ENCODE results near the gene FAM181A.
A peak's percentile ranks its signal among the peaks of the same experiment; 100 is the strongest.

The FAM181A gene

GRCh38 chr14:93905623-93906022 lies 21.5 kb upstream of the FAM181A start:
- DNase-seq = no peak

GRCh38 chr14:93906341-93907329 lies 20.5 kb upstream of the FAM181A start:
- peak; percentile 81 for DNase-seq

- no peak for DNase-seq
Observed at GRCh38 chr14:93909429-93910128, 17.6 kb upstream of the FAM181A start.

GRCh38 chr14:93911975-93912615 lies 15.0 kb upstream of the FAM181A start:
- DNase-seq = no peak

GRCh38 chr14:93912782-93913181 lies 14.4 kb upstream of the FAM181A start:
- DNase-seq = no peak

- peak; percentile 24 for DNase-seq
Observed at GRCh38 chr14:93914278-93914677, 12.9 kb upstream of the FAM181A start.

- DNase-seq = no peak
Observed at GRCh38 chr14:93915070-93915705, 12.0 kb upstream of the FAM181A start.

- no peak for DNase-seq
Observed at GRCh38 chr14:93915800-93916199, 11.3 kb upstream of the FAM181A start.

- DNase-seq = no peak
Observed at GRCh38 chr14:93916498-93916897, 10.6 kb upstream of the FAM181A start.

GRCh38 chr14:93917141-93917540 lies 10.0 kb upstream of the FAM181A start:
- no peak for DNase-seq

- no peak for DNase-seq
Observed at GRCh38 chr14:93921001-93921806, 5.9 kb upstream of the FAM181A start.

- no peak for DNase-seq
Observed at GRCh38 chr14:93923626-93924025, 3.5 kb upstream of the FAM181A start.

GRCh38 chr14:93924592-93925355 lies 2.4 kb upstream of the FAM181A start:
- no peak for DNase-seq

GRCh38 chr14:93925374-93925895 lies 1.7 kb upstream of the FAM181A start:
- no peak for DNase-seq

- no peak for DNase-seq
Observed at GRCh38 chr14:93926245-93926872, 785 bp upstream of the FAM181A start.

GRCh38 chr14:93927800-93928145 lies 629 bp downstream of the FAM181A start:
- DNase-seq = no peak

GRCh38 chr14:93928184-93929047 lies 1.3 kb downstream of the FAM181A start:
- no peak for DNase-seq

GRCh38 chr14:93929048-93929535 lies 1.9 kb downstream of the FAM181A start:
- DNase-seq = no peak

- no peak for DNase-seq
Observed at GRCh38 chr14:93929657-93930056, 2.5 kb downstream of the FAM181A start.

All from activated CD4-positive, alpha-beta T cell treated with anti-CD3 and anti-CD28 coated beads for 48 hours (primary cell).